Osteocyte (in vitro differentiated cells): ENCODE results near the gene AGRN. TPM values are rescaled to one million over a fixed set of nuclear protein-coding genes. Genes with fewer than 3 reads are reported as not detected.
"Not testable (repeated sequence)": the region's sequence is repeated elsewhere in the genome, so short reads cannot be mapped to it uniquely, and the experiment has no call there.

Experiments used
- DNase-seq: peaks from one replicate; pipeline ENCODE4 v3.0.0; 2021; ENCODE audit warnings: mixed read lengths; ENCODE audit not compliant: unreplicated experiment; ENCODE audit errors: extremely low spot score
- H3K27ac Mint-ChIP-seq: one replicate; pipeline ENCODE4 v1.8.0; 2021; ENCODE audit warnings: mild to moderate bottlenecking, mixed read lengths; ENCODE audit not compliant: unreplicated experiment
- H3K27me3 Mint-ChIP-seq: one replicate; pipeline ENCODE4 v1.8.0; 2021; ENCODE audit warnings: mixed read lengths; ENCODE audit not compliant: unreplicated experiment
- H3K36me3 Mint-ChIP-seq: one replicate; pipeline ENCODE4 v1.8.0; 2021; ENCODE audit warnings: mixed read lengths; ENCODE audit not compliant: unreplicated experiment
- H3K4me1 Mint-ChIP-seq: one replicate; pipeline ENCODE4 v1.8.0; 2021; ENCODE audit warnings: mixed read lengths; ENCODE audit not compliant: unreplicated experiment
- H3K4me3 Mint-ChIP-seq: one replicate; pipeline ENCODE4 v1.8.0; 2021; ENCODE audit warnings: mild to moderate bottlenecking, moderate library complexity, mixed read lengths; ENCODE audit not compliant: unreplicated experiment
- H3K9me3 Mint-ChIP-seq: one replicate; pipeline ENCODE4 v1.8.0; 2021; ENCODE audit warnings: mixed read lengths; ENCODE audit not compliant: unreplicated experiment
- CTCF ChIP-seq: fragments of 200-600 bp; sonication (generic); IDR thresholded peaks from 2 replicates; pipeline ENCODE4 v1.5.0; 2021; ENCODE audit warnings: antibody characterized with exemption, mild to moderate bottlenecking, moderate library complexity
- total RNA-seq: library from RNA; stranded (reverse); gene quantifications from 2 replicates; pipeline ENCODE4 v1.2.1, GENCODE V29; 2021

AGRN gene
- total RNA-seq, 1 donor from 2014 or later = 191 TPM

GRCh38 chr1:983798-984475, 36.0 kb upstream of the AGRN start:
- H3K27me3 Mint-ChIP-seq = no peaks in the 10 kb centered on the region
- DNase-seq = no peak
- no peak overlapping the region for H3K4me3 Mint-ChIP-seq

GRCh38 chr1:984476-984814, 35.5 kb upstream of the AGRN start:
- Mint-ChIP-seq H3K36me3 (no peaks in the 10 kb centered on the region), H3K27me3 (no peaks in the 10 kb centered on the region), H3K9me3 (no peaks in the 10 kb centered on the region), H3K4me1 (no peaks in the 10 kb centered on the region), H3K27ac (no peak overlapping the region), H3K4me3 (no peak overlapping the region)
- DNase-seq = no peak
- TF ChIP-seq CTCF = no peak

More at GRCh38 chr1:983798-984475, 36.0 kb upstream of the AGRN start:
- Mint-ChIP-seq H3K9me3 (no peaks in the 10 kb centered on the region), H3K4me1 (no peaks in the 10 kb centered on the region), H3K27ac (no peak overlapping the region), H3K36me3 (no peaks in the 10 kb centered on the region)
- TF ChIP-seq CTCF = peak; percentile 96

- no peak for TF ChIP-seq CTCF
- no peaks in the 10 kb centered on the region for H3K4me1 Mint-ChIP-seq
- no peaks in the 10 kb centered on the region for H3K27me3 Mint-ChIP-seq
- no peak for DNase-seq
- no peak overlapping the region for H3K4me3 Mint-ChIP-seq
- H3K27ac Mint-ChIP-seq = no peak overlapping the region
- no peaks in the 10 kb centered on the region for H3K36me3 Mint-ChIP-seq
- no peaks in the 10 kb centered on the region for H3K9me3 Mint-ChIP-seq
Measured at GRCh38 chr1:985126-985525, 34.8 kb upstream of the AGRN start.

- H3K36me3 Mint-ChIP-seq, H3K27me3 Mint-ChIP-seq, H3K27ac Mint-ChIP-seq, DNase-seq, H3K4me3 Mint-ChIP-seq, H3K9me3 Mint-ChIP-seq, H3K4me1 Mint-ChIP-seq: not testable (repeated sequence)
Measured at GRCh38 chr1:988061-988460, 31.9 kb upstream of the AGRN start.

- H3K27me3 Mint-ChIP-seq = not testable (repeated sequence)
Measured at GRCh38 chr1:991275-991674, 28.6 kb upstream of the AGRN start.

GRCh38 chr1:991895-992294, 28.0 kb upstream of the AGRN start:
- Mint-ChIP-seq H3K4me3 (no peak overlapping the region), H3K27ac (no peak overlapping the region), H3K27me3 (no peaks in the 10 kb centered on the region), H3K36me3 (peaks cover 5% of the 10 kb centered on the region), H3K9me3 (peaks cover 4% of the 10 kb centered on the region), H3K4me1 (peaks cover 4% of the 10 kb centered on the region)
- no peak for TF ChIP-seq CTCF
- no peak for DNase-seq

More at GRCh38 chr1:991275-991674, 28.6 kb upstream of the AGRN start:
- H3K4me3 Mint-ChIP-seq, H3K36me3 Mint-ChIP-seq, H3K9me3 Mint-ChIP-seq, H3K27ac Mint-ChIP-seq, DNase-seq, H3K4me1 Mint-ChIP-seq: not testable (repeated sequence)
